GM21381 (cell line): Measurements from ENCODE around the gene ZNF883.

Experiments used
- ATAC-seq: cut with Tn5 transposase; IDR thresholded peaks from one replicate; pipeline ENCODE4 v1.9.1; 2021; ENCODE audit warnings: mild to moderate bottlenecking, moderate library complexity; ENCODE audit not compliant: unreplicated experiment

The ZNF883 gene

DNA sequence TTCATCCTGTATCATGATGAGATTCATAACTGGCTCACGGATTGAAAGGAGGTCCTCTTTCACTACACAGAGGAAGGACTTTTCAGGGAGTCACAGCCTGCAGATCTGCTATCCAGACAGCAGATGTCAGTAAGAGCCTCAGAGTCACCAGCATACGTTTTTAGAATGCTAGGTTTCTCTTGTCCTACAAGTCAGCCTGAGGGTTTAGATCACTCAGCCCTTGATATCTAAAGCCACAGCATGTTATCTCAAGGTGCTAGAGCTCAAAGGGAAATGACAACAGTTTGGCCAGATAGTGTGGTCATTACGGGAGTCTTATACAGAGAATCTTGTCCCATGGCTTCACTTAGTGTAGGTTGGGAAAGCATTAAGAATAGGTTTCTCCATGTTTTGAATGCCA is 90.4 kb downstream of the ZNF883 start:
- peak; percentile 54 for ATAC-seq

DNA sequence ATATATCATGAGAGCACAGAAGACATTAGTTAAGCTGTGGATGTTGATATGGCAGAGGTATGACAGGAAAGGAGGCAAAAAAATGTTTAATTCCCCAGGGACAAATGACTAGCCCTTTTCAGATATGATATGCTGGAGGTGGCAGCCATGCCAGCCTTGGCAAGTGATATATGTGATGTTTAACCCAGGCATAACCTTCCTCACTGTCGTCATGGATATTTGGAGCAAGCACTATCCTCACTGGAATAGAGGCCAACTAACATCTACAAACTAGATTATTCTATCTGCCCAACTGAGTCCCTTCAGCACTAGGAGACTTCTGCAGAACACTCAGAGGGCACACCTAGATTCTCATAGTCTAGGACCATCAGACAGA is 94.0 kb downstream of the ZNF883 start:
- no peak for ATAC-seq

DNA sequence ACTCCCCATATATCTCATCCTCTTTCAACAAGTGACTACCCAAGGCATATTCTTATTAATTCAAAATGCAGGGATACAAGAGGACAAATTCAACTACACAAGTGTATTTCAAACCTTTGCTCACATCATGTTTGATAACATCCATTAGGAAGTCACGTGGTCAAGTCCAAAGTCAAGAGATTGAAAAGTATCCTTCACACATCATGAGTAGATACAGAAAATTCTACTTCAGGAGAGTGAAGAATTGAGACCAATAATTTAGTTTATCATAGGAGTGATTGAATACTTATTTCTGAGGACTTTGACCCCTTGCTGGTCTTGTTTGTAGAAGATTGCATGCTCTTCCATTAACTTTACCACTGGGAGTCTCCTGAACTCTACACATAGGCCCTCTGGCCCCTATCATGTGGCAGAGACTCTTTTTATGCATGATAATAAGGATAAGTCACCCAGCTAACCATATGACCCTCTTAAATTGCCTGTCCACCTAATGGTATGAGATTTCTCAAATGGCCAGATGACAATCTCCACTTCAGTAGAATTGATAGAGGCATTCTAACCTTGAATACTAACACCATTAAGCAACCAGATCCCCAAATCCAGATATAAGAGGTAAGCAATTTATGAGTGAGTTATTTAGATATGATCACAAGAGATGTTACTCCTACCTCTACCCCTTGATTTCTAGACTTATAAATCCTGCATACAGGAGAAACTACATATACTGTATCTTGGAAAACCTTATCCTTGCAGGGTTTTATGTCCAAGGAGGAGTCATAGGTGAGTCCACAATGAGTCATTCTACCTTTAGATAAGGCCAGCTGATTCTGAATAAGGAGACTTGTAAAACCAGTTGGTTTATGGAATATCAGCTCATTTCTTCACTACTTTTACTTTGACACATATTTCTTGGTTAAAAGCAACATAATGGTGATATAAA is 94.7 kb downstream of the ZNF883 start:
- no peak for ATAC-seq

DNA sequence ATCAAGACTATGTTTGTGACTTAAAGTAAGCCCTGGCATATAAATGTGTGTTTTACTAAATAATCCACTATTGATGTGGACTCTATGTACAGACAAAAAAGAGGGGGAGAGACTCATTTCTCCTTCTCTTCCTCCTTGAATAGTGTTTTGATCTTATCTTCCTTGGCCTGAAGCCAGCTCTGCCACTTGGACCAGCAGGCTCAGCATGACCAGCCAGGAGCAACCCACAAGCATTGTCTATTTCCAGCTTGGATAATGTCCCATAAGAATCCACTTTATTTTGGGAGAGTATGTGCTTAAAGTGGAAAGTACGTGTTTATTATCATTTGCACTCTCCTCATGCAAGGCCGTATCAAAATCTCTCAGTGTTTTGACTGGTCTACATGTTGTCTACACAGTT is 97.5 kb downstream of the ZNF883 start:
- no peak for ATAC-seq

DNA sequence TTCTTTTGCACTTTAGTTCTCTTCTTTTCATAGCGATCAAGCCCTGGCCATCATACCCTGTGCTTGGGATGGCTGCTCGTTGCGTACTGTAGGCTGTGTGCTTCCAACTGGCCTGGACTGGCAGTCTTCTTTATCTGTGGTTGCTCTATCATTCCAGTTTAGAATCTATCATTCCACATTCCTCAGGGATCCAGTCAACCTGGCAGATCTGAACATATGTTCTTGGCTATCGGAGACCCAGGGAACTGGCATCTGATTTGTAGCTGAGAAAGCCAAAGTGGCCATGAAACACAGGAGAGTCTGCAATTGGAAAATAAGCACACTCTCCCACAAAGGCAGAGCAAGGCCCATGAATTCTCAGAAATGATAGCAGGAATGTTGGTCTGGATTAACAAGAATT is 98.7 kb downstream of the ZNF883 start:
- no peak for ATAC-seq

DNA sequence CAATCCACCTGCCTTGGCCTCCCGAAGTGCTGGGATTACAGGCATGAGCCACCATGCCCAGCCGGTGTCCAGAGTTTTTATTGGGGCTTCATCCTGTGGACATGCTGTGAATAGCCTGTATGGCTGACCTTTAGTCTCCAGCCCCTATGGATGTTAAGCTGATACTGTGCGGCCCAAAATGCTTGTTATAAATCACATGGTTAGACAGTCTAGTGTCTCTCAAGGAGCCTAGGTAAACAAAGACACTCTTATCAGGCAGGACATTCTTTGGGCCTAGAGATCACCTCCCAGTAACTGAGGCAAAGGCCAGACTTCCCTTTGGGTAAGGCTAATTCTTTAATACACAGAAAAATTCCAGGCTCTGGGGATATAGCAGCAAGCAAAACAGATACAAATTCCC is 99.4 kb downstream of the ZNF883 start:
- no peak for ATAC-seq

DNA sequence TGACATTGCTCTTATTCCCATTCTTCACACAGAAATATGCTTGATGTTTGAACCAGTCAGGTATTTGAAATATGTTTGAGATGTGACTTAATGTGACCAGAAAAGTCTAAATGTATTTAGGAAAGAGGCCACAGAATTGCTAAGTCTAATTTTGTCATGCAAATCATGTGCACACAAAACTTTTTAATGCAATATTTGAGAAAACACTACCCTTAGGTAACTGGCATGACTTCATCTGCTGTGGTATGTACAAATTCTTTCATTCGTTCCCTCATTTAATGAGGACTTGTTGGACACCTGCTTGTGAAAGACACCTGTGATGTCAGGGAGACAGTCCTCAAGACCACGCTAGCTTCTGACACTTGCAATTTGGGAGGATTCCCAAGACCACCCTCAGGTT is 100.3 kb downstream of the ZNF883 start:
- no peak for ATAC-seq
